Adrenal gland (tissue), 5 donors: ENCODE measurements around the gene RPL12.

Experiments used
- POLR2A ChIP-seq, 2 donors: fragments of 450-650 bp; IDR thresholded peaks; one replicate each; pipeline ENCODE4 v1.6.1; 2017; ENCODE audit warnings: antibody characterized with exemption in 2 of 2, mild to moderate bottlenecking in 2 of 2, moderate library complexity in 1 of 2
- TF ChIP-seq, protein P1 (sequence below), 6 experiments: fragments of 450-650 bp in 4 of 6; fragments of 200-600 bp in 2 of 6; sonication (generic) in 1 of 6; IDR thresholded peaks; 1 replicate in 5 of 6; 2 replicates in 1 of 6; pipeline versions ENCODE4 v1.5.1 to v1.8.0; 2016 to 2021; ENCODE audit warnings: antibody characterized with exemption in 6 of 6, mild to moderate bottlenecking in 2 of 6, moderate library complexity in 1 of 6
- donor health status: DM: no; HTN: no; CAD: no.

DNA sequence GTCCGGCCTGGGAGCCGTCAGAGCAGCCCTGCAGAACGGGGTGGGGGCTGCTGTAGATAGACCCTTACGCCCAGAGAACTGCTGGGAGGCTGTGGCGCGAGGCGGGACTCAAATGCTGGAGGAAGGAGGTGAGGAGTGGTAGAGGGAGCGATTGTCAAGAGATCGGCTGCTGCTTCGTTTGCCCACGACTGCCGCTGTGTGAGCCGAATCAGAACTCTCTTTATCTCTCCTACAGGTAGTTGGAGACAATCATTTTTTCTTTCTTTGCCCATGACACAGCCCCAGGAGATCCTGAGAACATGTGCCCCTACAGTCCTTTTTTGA is 26.6 kb downstream of the RPL12 start:
- no peak for TF ChIP-seq POLR2A (IDR thresholded peaks at IDR 0.05)
- TF ChIP-seq, protein P1, sequence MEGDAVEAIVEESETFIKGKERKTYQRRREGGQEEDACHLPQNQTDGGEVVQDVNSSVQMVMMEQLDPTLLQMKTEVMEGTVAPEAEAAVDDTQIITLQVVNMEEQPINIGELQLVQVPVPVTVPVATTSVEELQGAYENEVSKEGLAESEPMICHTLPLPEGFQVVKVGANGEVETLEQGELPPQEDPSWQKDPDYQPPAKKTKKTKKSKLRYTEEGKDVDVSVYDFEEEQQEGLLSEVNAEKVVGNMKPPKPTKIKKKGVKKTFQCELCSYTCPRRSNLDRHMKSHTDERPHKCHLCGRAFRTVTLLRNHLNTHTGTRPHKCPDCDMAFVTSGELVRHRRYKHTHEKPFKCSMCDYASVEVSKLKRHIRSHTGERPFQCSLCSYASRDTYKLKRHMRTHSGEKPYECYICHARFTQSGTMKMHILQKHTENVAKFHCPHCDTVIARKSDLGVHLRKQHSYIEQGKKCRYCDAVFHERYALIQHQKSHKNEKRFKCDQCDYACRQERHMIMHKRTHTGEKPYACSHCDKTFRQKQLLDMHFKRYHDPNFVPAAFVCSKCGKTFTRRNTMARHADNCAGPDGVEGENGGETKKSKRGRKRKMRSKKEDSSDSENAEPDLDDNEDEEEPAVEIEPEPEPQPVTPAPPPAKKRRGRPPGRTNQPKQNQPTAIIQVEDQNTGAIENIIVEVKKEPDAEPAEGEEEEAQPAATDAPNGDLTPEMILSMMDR (IDR thresholded peaks at IDR 0.05) = no peak
